CD4-positive, alpha-beta T cell treated with Interleukin-2 at 100 ng/mL for 4 hours (primary cell): ENCODE data around the gene OGFRL1.

Experiments used
- DNase-seq: peaks from one replicate; pipeline ENCODE4 v3.0.0-alpha.2; 2020; ENCODE audit warnings: low spot score

OGFRL1 gene

DNA sequence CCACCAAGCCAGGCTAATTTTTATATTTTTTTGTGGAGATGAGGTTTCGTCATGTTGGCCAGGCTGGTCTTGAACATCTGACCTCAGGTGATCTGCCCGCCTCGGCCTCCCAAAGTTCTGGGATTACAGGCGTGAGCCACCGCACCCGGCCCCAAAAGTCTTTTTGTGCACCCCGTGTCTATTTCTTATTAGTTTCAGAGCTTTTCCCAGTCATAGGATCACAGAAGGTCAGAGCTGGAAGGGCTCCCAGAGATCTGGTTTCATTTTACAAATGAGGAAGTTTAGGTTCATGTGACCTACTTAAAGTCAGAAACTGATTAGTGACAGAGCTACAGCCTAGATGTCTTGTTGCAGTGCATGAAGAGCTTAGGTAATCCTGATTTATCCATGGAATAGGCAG, 1.6 kb upstream of the OGFRL1 start:
- DNase-seq: no peak

DNA sequence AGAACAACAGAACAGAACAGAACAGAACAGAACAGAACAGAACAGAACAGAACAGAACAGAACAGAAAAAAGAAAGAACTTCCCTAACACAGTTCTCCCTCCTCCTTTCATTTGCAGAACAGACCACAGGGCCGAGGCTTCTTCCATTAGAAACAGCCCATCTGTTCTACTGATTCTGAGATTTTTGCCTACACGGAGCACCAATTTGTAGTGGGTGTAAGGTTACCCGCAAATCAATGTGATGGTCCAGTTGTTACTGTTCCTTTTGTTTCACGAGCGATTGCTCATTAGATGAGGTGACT, 734 bp upstream of the OGFRL1 start:
- DNase-seq: no peak

DNA sequence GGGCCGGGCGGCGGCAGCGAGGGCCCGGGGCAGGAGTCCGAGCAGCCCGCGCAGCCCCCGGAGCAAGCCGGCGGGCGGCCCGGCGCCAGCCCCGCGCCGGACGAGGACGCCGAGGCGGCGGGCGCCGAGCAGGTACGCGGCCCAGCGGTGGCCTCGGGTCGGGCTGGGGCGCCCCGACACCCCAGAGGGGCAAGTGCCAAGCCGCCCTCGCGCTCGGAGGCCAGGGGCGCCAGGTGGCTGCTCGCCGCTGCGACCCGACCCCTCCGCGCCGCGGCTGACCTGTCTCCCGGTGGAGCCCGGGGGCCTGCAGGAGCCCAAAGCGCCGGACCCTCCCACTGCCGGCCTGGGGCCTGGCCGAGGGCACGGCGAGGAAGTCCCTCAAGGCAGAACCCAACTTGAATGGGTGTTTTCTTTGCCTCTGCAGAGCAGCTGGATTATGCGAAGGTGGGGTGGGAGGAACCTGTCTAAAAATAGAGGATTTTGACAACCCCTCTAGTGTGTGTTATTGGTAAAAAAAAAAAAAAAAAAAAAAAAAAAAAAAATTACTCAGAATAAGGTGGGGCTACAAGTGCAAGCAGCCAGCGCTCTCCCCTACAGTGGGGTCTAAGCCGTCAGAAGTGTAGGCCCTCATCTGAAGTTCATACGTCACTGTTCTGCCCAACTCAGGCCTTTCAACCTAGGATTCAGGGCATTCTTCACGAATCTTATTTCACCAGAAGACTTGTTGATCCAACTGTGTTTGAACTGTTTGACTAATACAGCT, 609 bp downstream of the OGFRL1 start:
- peak; percentile 28 for DNase-seq

DNA sequence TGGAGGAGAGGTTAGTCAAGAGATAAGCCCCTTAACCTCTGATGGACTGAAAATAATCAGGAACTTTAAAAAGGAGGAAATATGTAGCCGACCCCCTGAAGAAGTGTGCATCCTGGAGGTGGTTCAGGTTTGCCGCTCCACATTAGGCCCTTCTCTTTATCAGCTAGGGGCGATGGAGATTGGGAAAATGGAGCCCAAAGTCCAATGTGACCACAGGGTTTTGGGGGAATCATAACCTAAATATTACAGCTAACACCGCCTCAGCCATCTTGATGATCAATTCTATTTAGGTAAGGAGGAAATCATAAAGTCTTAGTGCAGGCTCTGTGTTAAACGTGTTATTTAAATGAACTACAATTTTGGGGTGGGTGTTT, 1.2 kb downstream of the OGFRL1 start:
- DNase-seq: no peak

DNA sequence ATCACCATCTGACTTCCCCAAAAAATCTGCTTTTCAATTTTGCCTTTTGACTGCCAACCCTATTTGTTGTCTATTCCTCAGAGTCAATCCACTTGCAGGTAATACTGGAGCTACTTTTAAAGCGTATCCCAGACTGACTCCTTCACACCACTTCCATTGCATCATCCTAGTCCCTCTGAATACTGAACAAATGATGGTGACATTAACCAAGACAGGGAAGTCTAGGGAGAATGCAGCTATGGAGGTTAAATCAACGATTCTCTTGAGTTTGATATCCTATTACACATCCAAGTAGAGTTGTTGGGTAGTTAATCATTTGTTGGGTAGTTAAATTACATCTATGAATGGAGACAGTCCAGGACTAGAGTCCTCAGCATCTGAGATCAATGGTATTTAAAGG, 2.0 kb downstream of the OGFRL1 start:
- DNase-seq: no peak

DNA sequence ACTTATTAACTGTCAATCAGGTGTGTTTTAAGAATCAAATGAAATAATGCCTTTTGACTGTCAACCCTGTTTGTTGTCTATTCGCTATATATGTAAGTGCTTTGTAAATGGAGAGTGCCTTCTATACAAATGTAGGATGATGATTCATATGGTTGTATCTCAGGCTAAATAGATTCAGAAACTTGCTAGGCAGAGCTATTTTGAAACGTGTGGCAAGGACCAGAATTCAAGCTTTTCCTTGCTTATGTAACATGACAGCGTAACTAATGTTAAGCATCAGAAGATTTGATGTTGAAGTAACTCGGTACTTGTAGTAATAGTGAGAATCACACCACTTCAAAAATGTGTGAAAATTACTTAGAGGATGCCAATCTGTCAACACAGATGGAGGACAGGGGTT, 3.4 kb downstream of the OGFRL1 start:
- no peak for DNase-seq

DNA sequence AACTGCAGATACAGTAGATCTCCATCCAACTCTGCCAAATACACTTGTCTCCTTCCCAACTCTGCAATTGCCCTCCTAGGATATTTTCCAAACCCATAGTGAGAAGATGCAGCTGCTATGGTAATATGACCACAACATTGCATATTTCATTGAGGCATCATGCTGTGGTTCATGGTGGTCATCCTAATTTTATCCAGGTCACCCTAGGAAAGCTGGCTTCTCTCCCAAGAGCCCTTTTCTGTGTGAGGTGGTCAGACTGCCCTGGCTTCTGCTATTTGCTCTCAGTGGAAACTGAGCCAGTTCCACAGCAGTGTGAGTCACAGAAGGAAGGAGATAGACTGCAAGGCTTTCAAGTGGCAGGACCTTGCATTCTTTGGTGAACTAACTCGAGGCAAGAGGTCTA, 5.5 kb downstream of the OGFRL1 start:
- DNase-seq: no peak

DNA sequence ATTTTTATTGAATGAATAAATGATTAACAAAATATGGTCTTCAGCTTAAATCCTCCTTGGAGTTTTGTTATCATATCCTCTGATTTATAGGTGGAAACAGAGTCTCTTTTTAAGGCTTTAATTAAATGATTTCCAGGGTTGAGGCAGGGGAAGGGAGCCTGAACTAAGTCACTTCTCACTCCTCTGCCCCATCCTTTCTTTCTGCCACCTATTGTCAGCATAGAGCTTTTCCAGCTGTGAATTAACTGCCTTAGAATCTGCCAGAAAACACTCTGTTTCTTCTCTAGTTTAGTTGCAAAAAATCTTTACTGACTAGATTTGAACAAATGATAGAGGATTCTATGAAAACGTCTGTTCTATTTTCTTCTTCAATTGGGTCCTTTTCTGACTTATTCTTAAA, 9.8 kb downstream of the OGFRL1 start:
- no peak for DNase-seq

DNA sequence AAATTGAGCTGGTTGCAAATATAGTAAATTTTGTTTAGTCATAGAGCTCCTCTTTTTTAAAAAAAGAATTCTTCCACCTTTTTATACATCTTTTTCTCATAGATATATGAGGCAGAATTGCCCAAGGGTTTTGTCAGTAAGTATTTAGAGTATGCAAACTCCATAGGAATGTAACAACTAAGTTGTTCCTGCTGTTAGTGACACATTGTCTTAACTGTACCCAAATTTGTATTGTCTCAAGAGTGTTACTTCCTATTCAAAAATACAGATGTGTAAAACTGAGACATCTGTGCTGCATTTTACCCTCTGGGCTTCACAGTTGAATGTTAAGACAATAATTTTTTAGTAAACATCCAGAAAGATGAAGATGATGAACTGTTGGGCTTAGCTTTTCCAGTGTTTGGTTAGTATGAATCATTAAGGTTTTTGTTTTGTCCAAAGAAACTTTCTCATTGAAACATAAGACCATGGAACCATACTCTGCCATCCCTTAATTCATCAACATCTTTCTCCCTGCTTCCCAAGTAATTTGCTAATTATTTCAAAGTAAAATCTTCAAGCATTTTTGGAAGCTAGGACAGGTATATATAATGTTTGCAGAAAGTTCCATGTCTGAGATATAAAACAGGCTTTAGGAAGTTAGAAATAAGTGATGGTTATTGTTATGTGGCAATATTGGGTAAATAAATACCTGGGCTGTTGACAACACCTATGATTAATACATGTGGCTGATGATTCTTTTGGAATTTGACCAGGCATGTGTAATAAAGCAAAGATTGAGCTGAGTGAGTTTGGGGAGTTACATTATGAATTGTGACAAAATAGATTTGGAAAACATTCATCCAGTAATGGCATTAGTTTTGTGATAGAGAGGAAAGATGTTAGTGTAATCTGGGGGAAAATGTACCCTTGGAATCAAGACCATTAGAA, 11.2 kb downstream of the OGFRL1 start:
- DNase-seq: no peak

DNA sequence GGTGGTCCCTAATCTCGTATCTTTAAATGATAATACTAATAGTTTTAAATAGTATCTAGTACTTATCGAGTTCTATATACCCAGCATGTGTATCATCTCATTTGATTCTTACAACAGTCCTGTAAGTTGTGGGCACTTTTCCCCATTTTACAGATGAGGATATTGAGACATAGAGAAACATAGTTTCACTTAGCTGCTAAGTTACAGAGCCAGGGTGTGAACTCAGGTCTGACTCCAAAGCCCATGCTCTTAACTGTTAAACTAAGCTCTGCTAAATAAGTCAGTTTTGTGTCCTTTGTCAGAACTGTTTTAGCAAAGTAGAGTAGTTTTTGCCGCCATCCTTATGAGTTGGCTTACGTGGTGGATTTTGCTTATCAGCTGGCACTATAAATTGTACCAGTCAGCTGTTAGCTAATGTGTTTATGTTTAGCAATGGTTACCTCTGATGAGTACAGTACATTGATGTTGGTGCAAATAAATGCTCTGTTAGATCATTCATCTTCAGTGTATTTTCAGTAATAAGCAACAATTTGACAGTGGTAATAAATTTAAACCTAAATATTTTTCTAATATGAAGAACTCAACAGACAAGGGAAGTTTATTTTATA, 12.1 kb downstream of the OGFRL1 start:
- no peak for DNase-seq

DNA sequence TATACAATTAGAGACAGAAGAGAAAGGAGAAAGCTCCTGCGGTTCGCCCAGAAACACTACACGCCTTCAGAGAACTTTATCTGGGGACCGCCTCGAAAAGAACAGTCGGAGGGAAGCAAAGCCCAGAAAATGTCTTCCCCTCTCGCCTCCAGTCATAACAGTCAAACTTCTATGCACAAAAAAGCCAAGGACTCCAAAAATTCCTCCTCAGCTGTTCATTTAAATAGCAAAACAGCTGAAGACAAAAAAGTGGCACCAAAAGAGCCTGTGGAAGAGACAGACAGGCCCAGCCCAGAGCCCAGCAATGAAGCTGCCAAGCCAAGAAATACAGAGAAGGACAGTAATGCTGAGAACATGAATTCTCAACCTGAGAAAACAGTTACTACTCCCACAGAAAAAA, 12.9 kb downstream of the OGFRL1 start:
- DNase-seq: no peak

DNA sequence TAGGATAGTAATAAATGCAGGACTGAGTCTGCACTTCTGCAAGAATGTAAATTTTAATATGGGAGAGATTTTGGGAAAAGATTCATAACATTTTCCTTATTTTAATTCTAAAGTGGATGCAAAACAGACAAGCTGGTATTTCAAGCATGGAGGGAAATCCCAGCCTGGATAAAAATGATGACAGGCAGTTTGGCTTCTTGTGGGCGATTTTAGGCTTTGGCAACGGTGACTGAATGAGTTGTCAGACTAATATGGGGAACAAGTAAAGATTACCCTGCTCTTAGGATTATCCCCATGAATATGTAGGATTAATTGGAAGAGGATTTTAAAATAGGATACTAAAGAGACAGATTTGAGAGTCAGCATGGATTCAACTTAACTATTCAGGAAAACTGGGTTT, 21.0 kb downstream of the OGFRL1 start:
- no peak for DNase-seq

DNA sequence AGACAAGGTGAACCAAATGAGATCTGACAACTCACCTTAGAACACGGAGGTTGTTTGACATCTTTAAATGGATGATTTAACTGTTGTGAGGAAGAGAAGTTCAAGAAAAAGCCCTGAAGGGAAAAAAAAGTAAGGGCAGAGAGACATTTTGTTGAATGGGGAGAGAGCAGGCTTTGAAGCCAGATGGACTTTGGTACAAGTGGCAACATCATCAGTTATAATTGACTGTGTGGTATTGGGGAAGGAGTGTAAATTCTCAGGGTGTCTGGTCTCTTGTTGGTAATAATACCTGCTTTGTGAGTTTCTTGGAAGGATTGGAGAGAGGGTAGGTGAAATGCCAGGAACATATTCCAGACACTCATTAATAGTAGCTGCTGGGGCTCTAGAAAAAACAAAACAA, 21.6 kb downstream of the OGFRL1 start:
- DNase-seq: no peak

DNA sequence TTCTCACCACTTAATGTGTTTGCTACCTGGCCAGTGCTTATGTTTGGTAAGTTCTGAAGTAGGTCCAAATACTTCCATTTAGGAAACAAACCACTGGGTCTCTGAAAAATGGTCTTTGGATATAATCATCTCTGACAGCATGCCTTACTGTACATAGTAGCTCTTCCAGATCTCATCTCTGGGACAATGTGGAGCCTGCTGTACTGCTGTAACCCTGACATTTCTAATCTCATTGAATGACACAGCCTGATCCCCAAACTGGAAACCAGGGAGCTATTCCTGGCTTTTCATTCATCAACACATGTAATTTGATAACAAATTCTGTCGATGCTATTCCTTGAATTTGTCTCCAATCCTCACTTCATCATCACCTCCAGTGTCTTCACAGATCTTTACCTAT, 23.5 kb downstream of the OGFRL1 start:
- no peak for DNase-seq

DNA sequence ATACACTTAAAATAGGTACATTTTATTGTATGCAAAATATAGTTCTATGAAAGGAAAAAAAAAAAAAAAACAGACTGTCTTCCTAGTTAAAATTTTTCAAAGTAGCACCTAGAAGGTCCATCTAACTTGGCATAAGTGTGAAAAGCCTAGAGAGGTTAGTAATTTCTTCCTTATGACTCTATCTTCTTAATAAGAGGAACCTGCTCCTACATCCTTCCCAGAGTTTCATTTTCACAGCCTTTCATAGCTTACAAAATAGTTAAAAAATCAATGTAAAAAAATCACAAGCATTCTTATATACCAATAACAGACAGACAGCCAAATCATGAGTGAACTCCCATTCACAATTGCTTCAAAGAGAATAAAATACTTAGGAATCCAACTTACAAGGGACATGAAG, 28.8 kb downstream of the OGFRL1 start:
- DNase-seq: no peak

DNA sequence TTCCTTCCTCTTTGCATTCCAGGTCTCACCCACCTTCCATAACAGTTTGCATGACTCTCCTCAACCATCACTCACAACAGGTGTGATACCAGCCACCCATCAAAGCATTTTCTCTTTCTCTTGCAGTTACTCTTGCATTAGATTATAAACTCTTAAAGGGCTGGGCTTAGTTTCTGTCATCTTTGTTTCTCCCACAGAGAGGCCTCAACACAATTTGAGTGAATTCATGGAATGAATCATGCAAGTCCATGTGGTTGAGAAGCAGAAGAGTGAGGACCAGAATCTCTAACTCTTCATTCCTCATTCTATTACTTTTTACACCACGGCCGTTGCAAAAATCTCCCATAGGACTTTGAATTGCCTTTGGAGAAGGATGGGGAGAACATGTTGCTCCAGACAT, 31.4 kb downstream of the OGFRL1 start:
- no peak for DNase-seq

DNA sequence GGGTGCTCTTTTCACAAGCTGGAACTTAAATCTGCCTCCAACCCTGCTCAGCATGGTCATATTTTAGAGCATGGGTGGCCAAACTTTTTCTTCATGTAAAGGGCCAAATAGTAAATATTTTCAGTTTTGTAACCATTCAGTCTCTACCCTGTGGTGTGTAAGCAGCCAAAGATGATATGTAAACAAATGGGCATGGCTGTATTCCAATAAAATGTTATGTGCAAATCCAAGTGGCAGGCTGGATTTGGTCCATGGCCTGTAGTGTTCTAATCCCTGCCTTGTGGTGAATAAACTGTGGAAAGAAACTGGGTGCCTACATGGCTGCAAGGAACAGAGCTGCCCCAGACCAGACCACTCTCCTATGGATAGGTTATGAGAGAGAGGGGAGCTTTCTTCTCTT, 32.7 kb downstream of the OGFRL1 start:
- no peak for DNase-seq

DNA sequence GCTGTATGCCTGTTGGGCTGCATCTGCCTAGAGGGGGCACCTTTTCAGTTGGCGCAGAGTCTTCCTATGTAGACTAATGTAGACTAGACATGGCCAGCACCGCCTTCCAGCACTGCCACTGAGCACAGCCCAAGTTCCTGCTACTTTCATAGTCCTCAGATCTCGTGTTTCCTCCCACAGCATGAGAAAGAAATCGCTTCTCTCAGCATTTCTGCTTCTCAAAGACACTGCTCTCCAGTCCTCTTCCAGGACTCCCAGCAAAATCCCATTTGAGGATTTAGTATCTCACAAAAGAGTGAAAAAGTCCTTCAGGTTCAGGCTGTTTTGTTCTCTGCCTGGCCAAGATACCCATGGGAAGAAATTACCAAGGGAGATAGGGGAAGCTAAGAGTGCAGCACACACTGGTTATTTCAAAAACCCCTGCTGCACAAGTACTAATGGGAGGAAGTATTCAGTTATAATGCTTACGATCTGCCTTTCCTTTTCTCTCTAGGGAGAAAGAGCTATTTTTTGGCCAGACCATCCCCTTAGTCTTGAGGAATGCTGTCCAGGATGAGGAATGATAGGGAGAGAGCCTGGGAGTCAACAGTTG, 35.7 kb downstream of the OGFRL1 start:
- DNase-seq: no peak

DNA sequence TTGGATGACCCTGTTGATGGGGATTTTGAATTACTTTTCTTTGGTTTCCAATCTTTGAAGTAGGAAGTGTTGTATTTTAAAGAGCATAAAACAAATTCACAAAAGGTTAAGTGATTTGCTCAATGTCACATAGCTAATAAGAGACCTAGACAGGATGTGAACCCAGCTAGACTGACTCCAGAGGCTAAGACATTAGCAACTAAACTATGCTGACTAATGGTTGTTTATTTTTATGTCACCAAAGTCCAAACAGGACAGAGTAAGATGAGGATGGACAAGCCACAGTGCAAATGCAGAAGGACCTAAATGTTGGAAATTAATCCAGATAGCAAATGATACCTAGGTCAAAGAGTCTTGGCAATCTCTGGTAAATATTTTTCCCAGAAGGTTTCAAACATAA, 38.0 kb downstream of the OGFRL1 start:
- DNase-seq: no peak

DNA sequence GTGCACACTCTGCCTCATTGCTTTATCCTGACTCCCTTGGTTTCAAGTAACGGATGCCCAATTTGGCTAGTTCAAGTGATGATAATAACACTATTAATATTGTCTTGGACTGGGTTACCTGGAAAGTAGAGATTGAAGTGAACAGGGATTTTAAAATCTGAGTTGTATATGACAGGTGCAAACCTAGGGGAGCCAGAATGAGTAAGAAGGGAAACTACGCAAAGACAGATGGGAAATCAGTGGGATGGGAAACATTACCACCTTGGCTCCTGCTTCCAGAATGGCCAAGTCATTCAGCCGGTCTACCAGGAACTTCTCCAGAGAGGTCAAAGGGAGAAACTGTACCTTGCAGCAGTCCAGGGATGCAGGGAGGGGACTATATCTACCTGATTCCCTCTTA, 41.9 kb downstream of the OGFRL1 start:
- DNase-seq: no peak

DNA sequence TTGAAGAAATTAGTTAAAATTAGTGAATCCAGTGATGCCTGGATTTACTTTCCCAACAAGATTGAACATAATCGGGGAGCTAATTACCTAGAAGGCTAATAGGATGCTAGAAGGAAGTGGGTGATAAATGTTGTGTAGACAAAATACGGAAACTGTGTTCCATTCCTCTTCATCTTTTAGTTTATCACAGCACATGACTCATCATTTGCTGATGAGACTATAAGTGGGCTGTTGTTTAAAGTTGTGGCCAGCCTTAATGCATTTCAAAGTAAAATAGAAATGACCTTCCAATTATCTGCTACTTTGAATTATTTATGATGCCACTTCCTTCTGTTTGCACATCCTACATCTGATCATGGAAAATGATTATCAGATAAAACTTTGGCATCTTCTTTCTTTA, 43.4 kb downstream of the OGFRL1 start:
- DNase-seq: no peak

DNA sequence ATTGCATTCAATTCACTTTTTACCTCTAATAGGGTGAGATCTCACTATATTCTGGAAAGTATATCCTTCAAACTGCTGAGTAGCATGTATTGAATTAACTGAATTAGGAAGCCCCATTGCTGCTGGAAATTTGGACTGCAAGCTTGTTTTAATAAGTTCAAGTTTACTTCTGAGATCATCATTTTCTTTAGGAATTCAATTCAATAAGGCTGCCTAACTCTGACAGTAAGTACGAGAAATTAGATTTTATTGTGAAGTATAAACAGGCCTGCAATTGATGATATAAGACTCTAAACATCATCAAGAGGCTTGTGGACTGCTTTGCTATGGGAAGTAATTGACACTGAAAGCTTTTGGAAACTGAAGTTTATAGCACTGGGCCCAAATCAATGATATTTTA, 44.4 kb downstream of the OGFRL1 start:
- no peak for DNase-seq

DNA sequence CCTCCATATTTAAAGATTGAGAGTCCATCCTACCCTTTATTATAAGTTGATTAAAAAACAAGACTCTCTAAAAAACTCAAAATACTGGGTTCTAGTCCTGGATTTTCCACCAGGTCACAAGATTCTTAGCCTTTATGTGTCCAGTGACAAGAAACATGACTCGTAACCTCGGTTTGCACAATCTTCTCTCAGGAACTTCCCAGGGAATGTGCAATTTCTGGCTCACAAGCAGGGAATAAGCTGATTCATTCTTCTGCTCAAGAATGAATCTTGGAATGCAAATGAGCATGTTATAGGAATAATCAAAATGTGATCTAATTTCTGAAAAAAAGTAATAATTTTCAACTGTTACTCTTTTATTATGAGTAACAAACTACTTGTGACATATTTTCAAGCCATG, 45.1 kb downstream of the OGFRL1 start:
- no peak for DNase-seq
